ENCODE measurements around the gene NFATC1. TPM values are rescaled to one million over a fixed set of nuclear protein-coding genes. Genes with fewer than 3 reads are reported as not detected.
"Not testable (repeated sequence)": the region's sequence is repeated elsewhere in the genome, so short reads cannot be mapped to it uniquely, and the experiment has no call there.

NFATC1 gene
- total RNA-seq, 1 donor from 2014 or later: 64.1 TPM

GRCh38 chr18:79502782-79503181 is 107.1 kb downstream of the NFATC1 start:
- Histone ChIP-seq H3K27ac (no peak overlapping the region), H3K9me3 (peaks cover 0 to 23% of the 10 kb centered on the region in 2 donors), H3K27me3 (no peaks in the 10 kb centered on the region), H3K4me1 (peaks cover 7 to 22% of the 10 kb centered on the region in 2 donors), H3K4me3 (no peak overlapping the region), H3K36me3 (no peaks in the 10 kb centered on the region)
- no peak for TF ChIP-seq CTCF (IDR thresholded peaks at IDR 0.05)
- DNase-seq (ENCODE audit: low spot score in 2 of 2): no peak
- intact Hi-C loops (cut with DNase I): loop anchor here (10.0 kb wide), 1 partner anchor 438 kb away; the partner anchor contains the start of gene ATP9B

DNA sequence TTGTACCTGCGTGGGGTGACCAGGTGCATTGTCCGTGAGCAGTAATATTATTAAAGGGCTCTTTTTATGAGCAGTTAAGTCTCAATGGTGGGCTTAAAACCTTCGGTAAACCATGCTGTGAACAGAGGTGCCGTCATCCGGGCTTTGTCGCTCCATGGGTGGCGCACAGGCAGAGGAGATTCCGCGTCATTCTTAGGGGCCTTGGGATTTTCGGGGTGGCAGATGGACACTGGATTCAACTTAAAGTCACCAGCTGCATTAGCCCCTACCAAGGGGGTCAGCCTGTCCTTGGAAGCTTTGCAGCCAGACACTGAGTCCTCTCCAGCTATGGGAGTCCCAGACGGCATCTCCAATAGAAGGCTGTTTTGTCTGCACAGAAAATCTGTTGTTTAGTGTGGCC is 107.7 kb downstream of the NFATC1 start:
- Histone ChIP-seq H3K4me3 (no peak overlapping the region), H3K36me3 (no peaks in the 10 kb centered on the region), H3K4me1 (peaks cover 7 to 26% of the 10 kb centered on the region in 2 donors), H3K9me3 (peaks cover 0 to 18% of the 10 kb centered on the region in 2 donors), H3K27me3 (no peaks in the 10 kb centered on the region), H3K27ac (no peak overlapping the region)
- peak in 1 of 2 donors; percentile 38 for DNase-seq (ENCODE audit: low spot score in 2 of 2)
- TF ChIP-seq CTCF (IDR thresholded peaks at IDR 0.05): no peak
- intact Hi-C loops (cut with DNase I): loop anchor here (10.0 kb wide), 1 partner anchor 439 kb away; the partner anchor contains the start of gene ATP9B

DNA sequence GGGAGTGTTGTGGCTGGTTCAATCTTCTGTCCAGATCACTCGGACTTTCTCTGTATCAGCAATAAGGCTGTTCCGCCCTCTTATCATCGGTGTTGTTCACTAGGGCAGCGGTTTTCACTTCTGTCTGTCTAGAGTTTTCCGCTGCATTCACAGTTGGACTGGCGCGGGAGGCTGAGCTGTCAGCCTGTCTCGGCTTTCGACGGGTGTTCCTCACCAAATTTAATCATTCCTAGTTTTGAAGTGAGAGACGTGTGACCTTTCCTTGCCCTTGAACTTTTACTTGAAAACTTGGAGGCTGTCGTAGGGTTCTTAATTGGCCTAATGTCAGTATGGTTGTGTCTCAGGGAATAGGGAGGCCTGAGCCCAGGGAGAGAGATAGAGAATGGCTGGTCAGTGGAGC is 108.3 kb downstream of the NFATC1 start:
- H3K4me1 ChIP-seq: peaks cover 7 to 31% of the 10 kb centered on the region in 2 donors
- H3K9me3 ChIP-seq: peaks cover 0 to 12% of the 10 kb centered on the region in 2 donors
- peak in 1 of 2 donors; percentile 54 for DNase-seq (ENCODE audit: low spot score in 2 of 2)
- no peak for TF ChIP-seq CTCF (IDR thresholded peaks at IDR 0.05)
- H3K27ac ChIP-seq: no peak overlapping the region
- H3K4me3 ChIP-seq: no peak overlapping the region
- no peaks in the 10 kb centered on the region for H3K36me3 ChIP-seq
- intact Hi-C loops (cut with DNase I): loop anchor here (10.0 kb wide), 1 partner anchor 439 kb away; the partner anchor contains the start of gene ATP9B
- H3K27me3 ChIP-seq: no peaks in the 10 kb centered on the region

DNA sequence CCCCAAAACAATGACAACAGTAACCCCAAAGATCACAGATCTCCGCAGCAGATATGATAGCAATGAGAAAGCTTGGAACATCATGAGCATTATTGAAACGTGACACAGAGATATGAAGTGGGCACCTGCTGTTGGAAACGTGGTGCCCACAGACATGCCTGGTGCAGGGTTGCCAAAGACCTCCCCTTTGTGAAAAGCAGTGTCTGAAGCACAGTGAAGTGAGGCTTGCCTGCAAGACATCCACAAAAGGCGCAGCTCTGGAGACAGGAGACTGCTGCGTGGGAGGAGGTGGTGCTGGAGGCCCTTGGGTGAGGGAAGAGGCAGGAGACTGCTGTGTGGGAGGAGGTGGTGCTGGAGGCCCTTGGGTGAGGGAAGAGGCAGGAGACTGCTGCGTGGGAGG is 108.8 kb downstream of the NFATC1 start:
- not testable (repeated sequence) for H3K4me3 ChIP-seq; H3K27ac ChIP-seq; H3K27me3 ChIP-seq; H3K9me3 ChIP-seq; DNase-seq (ENCODE audit: low spot score in 2 of 2); H3K36me3 ChIP-seq
- H3K4me1 ChIP-seq: peaks cover 7 to 31% of the 10 kb centered on the region in 2 donors
- intact Hi-C loops (cut with DNase I): loop anchor here (10.0 kb wide), 1 partner anchor 440 kb away; the partner anchor contains the start of gene ATP9B

GRCh38 chr18:79505465-79505864 is 109.7 kb downstream of the NFATC1 start:
- H3K27ac ChIP-seq: peak overlapping the region; percentile 90 to 93
- not testable (repeated sequence) for H3K27me3 ChIP-seq, H3K9me3 ChIP-seq, H3K4me3 ChIP-seq, H3K36me3 ChIP-seq
- DNase-seq (ENCODE audit: low spot score in 2 of 2): peak in 1 of 2 donors; percentile 39
- H3K4me1 ChIP-seq: peaks cover 7 to 31% of the 10 kb centered on the region in 2 donors
- intact Hi-C loops (cut with DNase I): loop anchor here (5.0 to 10.0 kb wide), 2 partner anchors 103 to 441 kb away; partner anchors contain the start of gene ATP9B

DNA sequence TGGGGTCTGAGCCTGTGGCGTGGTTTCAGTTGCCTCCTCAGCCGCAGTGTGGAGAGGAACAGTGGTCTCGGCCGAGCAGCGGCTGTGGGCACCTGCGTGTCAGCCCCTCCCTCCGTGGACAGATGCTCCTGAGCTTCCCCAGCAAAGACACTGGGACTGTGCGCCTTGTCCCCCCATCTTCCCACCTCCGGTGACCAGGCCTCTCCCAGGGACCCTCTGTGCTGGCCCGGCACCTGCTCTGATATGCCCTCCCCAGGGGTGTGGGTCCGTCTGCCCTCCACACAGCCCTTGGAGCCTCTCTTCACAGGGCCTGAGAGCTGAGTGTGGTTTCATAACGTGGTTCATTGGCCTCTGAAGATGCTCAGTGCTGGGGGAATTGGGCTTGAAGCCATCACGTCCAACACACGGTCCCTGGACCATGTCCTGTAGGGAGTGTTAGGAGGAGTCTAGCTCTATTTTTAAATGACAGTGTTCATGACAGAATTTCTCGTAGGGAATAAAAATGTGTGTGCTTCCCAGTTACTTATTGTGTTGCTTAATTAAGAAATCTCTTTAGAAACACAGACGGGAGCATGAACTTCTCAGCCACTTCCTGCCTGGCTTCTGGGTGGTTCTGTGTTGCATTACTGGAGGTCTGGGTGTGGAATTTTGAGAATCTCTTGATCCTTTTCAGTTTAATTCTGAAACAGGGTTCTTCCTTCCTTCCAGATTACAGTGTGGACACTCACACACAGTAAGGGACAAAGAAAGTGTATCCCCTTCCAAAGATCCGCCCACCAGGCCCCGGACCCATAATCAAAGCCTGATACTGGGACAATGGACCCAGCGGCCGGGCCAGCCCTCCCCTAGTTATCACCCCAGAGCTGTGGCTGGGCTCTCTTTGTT is 110.7 kb downstream of the NFATC1 start:
- Histone ChIP-seq H3K4me1 (peaks cover 7 to 31% of the 10 kb centered on the region in 2 donors), H3K27ac (peak overlapping the region; percentile 90 to 93), H3K36me3 (peaks cover 4% of the 10 kb centered on the region in 2 donors), H3K27me3 (no peaks in the 10 kb centered on the region), H3K4me3 (peak overlapping the region; percentile 57 to 59), H3K9me3 (no peaks in the 10 kb centered on the region)
- DNase-seq (ENCODE audit: low spot score in 2 of 2): peak in 1 of 2 donors; percentile 70
- no peak for TF ChIP-seq CTCF (IDR thresholded peaks at IDR 0.05)
- intact Hi-C loops (cut with DNase I): loop anchor here (2.0 to 10.0 kb wide), 3 partner anchors 82 to 442 kb away; partner anchors contain the start of gene ATP9B

Data from ascending aorta (tissue), 2 donors.